Stimulated activated CD8-positive, alpha-beta memory T cell treated with anti-CD3 and anti-CD28 coated beads, Interleukin-15, amount 100 ng/mL, for 4 hours (primary cell): ENCODE results near the gene NTN1.
"Not testable (repeated sequence)": the region's sequence is repeated elsewhere in the genome, so short reads cannot be mapped to it uniquely, and the experiment has no call there.

Experiments used
- DNase-seq, 2 donors: peaks; one replicate each; pipeline ENCODE4 v3.0.0-alpha.2; 2020; ENCODE audit warnings: low read depth in 2 of 2

NTN1 gene

DNA sequence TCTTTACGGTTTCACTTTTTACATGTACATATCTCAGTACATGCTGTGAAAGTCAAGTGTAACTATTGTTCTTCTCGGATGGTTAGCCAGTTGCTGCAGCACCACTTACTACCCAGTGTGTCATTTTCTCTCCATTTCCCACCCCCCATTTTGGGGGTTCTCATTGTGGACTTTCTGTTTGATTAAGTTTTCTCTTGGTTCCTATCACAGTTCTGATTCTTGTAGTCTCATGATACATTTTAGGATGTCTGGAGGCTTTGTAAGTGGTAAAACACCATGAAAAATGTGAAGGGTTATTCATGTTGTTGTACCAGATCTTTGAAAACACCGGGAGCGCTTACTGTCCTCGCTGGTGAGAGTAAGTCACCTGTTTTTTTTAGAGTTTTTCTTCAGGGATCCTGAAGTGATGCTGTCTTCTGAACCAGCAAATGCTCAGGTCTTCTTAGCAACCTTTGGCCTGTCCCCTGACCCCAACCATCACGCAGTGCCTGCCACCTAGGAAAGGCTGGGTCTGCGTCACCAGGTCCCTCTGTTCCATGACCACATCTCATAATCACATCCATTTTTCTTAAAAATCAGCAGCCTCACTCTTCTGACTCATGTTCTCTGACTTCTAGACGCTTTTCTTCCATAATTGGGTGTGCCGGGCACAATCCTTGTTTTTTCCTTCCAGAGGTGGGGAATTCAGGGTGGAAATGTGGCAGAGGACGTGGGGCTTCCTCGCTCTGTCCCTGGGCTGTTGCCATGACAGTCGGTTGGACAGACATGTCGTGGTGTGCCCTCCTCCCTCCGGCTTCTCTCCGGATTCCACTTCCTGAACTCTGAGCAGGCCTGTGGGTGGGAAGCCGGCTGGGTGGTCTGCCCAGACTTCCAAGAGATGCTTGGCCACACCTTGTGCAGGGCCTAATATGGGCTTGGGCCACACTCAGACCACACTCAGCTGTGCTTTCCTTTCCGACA, 102.6 kb downstream of the NTN1 start:
- DNase-seq: no peak

DNA sequence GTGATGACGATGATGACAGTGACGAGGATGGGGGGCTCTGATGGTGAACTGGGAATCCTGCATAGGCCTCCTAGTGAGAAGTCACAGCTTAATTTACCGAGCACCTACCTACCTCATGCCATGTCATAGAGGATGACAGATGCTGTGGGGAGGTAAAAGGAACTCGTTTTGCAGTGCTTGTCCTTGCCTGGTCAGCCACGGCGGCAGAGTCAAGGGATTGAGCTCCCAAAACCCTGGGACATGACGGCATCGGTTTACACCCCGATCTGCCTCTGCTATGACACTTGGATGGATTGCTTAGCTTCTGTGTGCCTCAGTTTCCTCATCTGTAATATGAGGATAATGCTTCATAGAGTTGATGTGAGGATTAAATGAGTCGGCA, 103.2 kb downstream of the NTN1 start:
- no peak for DNase-seq

DNA sequence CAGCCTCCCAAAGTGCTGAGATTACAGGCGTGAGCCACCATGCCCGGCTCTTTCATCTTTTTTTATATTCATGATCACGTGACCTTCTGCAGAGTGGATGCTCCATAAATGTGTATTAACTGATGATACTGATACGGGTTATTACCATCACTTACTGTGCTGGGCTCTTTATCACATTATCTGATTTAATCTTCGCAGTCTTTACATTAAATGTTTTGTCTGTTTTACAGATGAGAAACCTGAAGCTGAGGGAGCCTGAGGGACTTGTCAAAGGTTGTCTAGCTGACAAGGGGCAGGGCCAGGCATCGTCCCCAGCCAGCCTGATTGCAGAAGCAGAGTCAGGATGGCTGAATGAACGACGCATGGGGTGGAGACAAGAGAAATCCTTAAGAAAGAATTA, 104.4 kb downstream of the NTN1 start:
- no peak for DNase-seq

DNA sequence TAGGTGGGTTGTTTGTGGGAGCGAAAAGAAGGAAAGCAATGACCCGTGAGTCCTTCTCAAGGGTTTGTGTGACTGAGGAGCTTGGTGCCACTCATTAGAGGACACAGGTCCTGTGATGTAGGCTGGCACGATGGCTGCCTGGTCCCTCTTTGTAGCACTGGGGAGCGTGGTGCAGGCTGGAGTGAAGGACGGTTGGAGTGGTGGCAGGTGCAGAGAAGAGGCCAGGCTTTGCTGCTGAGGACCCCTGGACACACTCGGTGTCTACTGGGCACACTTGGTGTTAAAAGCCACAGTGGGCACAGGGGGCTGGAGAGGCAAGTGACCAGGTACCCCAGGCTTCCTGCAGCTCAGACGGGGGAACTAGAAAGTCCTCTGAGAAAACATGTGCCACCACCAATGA, 106.0 kb downstream of the NTN1 start:
- no peak for DNase-seq

DNA sequence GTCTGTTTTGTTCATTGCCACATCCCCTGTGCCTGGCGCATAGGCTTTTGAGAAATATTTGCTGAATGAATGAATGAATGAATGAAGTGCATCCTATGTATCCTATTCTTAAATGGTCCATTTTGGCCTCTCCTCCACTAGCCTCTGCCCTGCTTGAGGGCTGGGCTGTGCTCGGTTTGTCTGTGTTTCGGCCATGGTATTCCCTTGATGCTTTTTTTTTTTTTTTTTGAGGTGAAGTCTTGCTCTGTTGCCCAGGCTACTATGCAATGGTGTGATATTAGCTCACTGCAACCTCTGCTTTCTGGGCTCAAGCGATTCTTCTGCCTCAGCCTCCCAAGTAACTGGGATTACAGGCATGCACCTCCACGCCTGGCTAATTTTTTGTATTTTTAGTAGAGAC, 110.1 kb downstream of the NTN1 start:
- DNase-seq: no peak

DNA sequence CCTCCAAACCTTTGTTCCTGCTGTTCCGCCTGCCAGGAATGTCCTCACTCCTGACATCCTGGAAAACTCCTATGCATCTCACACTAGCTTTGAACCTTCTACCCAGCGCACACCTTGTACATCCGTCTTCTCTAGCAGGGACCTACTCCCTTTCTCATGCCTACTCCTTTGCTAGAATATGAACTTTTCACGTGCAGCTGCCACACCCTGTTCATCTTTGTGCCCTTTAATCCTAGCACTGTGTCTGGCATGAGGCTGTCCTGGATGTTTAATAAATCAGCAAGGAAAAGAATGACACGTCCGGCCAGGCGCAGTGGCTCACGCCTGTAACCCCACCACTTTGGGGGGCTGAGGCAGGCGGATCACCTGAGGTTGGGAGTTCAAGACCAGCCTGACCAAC, 111.0 kb downstream of the NTN1 start:
- no peak for DNase-seq

DNA sequence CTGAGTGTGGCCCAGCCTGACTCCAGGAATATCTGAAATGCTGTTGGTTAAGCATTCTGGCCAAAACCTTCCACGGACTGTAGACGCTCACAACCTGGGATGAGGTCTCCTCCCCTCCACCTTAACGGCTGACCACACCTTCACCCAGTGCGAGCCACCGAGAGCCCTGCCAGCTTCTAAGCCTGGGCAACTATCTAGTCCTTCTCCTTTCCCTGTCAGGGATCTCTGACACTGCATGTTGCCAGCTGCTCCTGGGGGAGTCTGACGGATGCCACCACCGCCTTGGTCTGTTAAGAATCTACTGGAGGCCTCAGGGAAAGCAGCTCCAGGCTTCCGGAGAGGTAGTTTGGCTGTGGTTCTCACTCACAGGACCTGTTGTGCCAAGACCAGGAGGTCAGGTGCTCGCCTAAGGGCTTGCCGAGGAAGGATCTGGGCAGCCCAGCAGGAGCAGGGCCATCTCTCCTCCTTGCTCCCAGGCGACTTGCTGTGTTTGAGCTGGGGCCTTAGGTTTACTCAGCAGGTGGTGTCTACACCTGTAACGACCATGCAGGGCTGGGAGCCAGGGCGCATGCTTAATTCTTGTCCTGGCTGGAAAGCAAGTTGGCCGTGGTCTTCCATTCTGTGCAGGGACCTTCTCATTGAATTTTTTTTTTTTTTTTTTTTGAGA, 111.8 kb downstream of the NTN1 start:
- DNase-seq: no peak

DNA sequence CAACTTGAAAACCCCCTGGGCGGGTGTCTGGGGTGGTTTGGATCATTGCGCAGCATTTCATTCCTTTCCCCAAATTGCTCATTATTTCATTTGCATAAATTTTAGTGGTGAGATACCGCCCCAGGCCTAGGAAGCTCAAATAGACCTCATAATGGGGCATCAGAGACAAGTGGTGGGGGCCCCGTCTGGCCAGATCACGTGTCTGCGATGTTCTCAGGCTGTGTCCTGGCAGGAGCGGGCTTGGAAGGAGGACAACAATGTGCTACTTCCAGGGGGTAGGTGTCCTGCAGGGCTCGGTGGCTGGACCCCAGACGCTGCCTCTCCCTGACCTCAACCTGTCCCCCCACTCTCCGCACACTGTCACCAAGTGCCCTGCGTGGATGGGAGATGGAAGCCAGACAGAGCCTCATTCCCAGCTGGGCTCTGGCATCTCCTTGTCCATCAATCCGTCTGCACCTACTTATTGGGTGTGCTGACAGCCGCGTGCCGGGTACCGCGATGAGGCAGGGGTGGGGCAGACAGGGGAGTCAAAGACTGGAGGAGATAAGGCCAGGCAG, 116.9 kb downstream of the NTN1 start:
- DNase-seq: no peak

DNA sequence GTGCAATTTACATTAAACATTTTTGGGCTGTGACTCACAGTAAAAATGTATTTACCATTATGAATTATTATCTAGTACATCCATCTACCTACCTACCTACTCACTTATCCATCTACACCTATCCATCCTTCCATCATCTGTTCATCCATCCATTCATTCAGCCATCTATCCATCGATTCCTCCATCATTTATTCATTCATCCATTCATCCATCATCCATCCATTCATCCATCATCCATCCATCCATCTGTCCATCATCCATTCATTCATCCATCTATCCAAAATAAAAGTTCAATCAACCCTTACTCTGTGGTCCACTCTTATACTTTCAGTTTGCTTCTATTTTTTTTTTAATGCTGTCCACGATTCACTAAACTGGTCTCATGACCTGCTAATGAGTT, 118.4 kb downstream of the NTN1 start:
- DNase-seq: no peak

DNA sequence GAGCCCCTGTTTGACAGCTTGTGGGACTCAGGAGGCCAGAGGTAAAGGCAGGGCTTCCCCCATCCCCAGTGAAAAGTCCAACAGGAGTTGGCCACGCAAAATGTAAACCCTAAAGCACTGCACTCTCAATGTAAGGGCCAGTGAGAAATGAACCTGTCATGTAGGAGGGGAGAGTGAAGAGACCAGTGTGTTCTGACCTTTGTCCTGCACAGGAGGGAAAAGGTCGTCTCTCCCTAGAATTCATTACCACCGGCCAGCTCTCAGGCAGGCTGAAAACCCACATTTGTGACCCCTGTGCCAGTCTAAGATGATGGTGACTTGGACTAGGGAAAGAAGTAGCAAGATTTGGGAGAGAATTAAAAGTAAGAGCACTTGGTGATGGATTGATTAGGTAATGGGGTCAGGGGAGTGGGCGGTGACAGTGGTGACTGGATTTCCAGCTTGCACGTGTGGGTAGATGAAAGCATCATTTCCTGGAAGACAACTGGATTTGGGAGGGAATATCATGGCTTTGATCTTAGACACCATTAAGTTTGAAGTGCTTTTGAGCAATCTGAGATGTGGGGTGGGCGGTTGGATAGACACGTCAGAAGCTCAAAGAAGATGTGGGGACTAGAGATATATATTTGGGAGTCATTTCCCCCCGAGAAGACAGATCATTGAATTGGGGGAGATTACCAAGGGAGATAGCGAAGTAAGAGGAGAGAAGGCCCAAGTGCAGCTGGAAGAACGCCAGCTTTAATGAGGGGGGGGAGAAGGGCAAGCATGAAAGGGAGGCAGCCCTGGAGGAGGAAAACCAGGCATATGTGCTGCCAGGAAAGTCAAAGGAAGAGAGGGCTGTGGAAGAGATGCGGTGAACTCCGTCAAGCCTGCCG, 119.5 kb downstream of the NTN1 start:
- no peak for DNase-seq

DNA sequence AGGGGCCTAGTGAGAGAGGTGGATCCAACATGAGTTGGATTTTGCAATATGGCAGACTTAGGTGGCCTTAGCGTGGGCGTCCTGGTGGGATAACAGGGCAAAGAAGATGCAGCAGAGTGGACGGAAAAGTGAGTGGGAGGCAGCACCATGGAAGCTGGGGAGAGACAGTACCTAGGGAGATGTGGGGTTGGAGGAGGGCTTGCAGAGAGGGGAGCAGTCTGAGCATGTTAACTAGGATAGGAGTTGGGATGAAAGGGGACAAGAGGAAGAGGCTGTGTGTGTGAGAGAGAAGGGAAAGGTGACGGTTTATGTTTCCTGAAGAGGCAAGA, 120.1 kb downstream of the NTN1 start:
- no peak for DNase-seq

DNA sequence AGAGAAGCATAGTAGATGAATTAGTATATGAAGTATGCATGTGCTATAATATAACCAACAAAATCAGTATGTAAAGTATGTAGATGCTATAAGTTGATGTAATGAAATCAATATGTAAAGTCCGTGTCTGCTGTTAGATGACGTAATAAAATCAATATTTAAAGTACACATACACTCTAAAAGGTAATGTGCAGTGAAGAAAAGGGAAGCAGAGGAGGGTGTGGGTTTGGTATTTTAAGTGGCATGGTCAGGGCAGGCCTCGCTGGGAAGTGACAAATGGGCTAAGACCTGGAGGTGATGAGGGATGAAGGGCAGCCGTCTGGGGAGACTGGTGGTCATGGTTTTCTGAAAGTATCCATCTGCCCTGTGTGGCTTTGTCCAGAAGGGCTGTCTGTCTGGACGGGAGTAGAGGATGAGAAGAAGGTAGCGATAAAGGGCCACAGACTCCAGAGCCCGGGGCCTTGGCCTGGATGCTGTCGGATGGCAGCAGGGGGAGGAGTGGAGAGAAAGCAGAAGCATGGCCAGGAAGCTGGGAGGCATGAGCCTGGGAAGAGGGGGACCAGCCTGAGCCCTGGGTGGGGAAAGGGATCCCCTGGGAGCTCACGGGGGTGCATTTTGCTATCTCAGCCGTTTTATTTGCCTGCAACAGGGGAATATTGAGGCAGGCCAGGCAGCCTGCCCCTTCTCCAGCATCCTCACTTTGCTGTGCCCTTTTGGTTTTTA, 121.6 kb downstream of the NTN1 start:
- DNase-seq: no peak

DNA sequence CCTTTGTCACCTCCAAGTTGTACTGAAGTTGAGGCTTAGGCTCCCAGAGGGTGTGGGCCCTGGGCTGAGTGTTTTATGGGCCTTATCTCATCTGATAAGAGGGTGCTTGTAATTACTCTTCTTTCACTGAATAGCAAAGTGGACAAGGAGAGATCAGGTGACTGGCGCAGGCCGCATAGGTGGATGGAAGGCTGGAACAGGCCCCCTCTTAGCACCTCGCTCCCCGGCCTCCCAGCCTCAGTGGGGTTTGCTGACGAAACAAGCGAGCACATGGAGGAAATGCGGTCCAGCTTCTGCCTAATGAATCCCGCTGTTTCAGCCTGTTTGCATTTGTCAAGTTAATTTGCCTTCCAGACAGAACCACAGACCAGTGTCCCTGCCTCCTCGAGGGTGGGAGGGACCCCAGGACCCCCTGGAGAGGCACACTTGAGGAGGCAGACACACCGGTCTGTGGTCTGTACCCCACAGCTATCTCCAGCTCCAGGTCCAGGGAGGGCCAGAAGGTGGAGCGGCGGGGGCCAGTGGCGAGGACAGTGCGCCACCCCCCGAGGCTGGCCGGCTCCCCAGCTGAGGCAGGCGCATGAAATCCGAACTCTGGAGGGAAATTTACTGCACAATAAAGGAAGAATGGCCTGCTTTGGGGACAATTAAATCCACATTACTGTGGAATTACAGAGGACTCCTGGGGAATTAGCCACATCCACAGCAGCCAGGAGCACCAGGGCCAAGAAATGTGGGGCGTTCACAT, 123.4 kb downstream of the NTN1 start:
- no peak for DNase-seq

DNA sequence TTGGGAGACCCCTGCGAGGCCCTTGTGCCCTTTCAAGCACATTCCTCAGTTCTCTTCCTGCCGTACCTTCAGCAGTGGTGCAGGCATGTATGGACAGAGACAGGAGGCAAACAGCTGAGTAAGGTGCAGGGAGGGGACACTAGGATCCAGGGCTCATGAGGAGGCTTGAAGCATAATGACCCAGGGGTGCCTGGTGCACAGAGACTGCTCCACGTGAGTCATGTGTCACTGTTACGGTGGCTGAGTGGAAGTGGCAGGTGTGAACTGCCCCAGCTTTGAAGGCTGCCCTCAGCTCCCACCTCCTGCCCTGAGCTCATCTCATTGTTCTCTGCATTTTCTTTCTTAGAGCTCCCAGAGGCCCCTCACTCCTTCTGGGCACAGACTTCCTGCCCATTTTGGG, 124.8 kb downstream of the NTN1 start:
- no peak for DNase-seq

DNA sequence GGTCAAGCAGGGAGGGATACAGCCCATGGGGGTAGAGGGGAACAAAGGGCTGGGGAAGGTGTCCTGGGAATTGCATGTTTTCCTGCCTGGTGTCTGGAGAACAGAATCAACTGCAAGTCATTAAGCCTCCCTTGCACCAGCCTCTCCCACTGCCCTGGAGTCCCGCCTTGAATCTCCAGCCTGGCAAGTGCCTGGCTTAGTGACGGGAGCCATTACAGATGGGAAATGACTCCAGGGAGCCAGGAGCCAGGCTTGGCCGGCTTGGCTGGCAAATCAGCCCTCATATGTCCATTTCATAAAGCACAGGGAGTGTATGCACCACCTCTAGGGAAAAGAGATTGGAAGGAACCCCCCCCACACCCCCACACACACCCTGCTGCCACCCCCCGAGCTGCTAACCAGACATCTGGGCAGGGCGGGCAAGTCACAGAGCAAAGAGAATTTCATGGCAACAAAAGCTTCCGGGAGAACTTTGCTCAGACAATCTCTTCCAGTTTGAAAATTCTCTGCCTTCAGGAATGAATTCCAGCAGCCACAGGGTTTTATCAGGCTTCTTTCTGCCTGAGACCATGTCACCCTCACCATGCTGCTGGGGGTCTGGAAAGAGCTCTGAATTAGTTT, 127.7 kb downstream of the NTN1 start:
- DNase-seq: no peak

DNA sequence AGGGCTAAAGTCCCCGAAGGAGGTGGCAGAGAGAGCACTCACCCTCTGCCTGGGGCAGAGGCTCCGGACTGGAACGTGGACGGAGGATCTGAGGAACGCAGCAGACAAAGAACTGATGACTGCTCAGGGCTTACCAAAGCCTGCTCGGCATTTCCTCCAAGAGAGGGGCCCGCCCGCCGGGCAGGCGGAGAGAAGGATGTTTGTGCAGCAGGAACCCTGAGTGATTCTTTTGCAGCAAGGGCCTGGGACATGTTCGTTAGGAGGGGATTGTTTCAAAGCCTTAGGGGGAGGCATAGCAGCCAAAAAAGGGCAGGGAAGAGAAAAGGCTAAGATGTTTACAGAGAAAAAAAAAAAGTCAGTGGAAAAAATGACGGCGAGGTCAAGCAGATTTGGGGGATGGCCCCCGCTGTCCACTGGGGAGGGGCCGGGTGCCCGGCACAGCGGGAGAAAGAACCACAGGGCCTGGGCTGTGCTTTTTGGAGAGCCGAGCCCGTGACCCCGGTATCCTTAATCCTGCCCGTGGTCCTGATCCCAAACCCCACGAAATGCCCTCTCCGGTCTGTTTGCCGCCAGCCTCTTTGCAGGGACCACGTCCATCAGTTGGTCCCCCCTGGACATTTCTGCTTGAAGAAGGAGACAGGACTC, 129.3 kb downstream of the NTN1 start:
- DNase-seq: no peak

DNA sequence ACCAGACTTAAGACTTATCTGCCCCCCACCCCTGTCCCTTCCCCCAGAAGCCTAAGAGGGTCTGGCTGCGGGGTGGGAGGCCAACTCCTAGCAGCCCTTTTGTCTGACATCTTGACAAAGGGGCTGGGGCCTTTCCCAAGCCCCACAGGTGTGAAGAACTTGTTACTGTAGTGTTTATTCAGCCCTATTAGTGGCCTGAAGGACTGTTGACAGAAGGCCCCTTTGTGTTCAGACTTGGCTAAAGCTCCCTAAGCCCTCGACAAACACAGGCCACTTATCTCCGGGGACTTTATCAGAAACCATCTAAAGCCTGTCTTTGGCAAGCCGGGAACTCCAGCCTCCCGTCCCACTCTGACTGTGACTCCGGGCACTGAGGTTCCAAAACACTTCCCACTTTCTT, 129.8 kb downstream of the NTN1 start:
- no peak for DNase-seq

DNA sequence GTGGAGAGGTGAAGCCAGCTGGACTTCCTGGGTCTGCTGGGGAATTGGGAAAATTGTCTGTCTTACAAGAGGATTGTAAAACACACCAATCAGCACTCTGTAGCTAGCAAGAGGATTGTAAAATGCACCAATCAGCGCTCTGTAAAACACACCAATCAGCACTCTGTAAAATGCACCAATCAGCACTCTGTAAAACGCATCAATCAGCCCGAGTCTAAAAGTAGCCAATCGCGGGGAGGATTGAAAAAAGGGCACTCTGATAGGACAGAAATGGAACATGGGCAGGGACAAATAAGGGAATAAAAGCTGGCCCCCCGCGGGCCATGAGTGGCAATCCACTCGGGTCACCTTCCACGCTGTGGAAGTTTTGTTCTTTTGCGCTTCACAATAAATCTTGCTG, 130.4 kb downstream of the NTN1 start:
- DNase-seq: not testable (repeated sequence)

DNA sequence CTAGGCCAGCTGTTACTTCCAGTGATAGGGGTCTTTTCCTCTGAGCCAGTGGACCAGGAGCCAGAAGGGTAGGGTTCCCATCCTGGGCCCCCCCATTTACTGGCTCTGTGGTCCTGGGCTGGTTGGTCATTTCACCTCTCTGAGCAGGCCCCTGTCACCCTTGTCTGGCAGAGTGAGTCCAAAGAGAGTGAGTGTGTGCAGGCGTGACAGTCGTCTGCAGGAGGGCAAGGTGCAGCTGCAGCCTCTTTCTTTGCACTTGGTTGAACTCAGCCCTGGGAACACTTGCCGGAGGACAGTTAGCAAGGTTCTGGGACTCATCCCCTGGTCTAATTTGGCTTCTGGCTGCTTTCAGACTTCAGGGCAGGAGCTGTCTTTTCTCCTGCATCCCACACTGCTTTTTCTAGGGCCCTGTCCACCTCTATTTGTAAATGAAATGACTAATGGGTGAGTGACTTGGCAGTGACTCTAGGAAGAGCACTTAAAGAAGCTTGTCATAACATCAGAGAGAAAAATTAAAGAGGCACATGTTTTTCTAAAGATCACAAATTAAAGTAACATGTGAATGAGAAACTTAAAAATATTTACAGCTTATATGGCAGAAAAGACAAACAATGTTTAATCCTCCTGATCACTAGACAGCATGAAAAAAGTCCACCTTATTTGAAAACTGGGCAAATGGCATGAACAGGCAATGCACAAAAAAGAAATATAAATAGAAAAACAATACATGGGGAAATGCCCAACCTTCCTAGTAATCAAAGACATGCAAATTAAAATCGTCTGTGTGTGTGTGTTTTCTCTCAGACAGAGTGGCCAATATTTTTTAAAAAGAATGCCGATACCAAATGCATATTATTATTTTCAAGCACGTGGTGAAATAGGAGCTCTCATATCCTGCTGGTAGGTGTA, 137.5 kb downstream of the NTN1 start:
- DNase-seq: no peak
